Renal cortical epithelial cell (primary cell): ENCODE measurements around the gene PRRT2. TPM values are rescaled to one million over a fixed set of nuclear protein-coding genes. Genes with fewer than 3 reads are reported as not detected.
A peak's percentile ranks its signal among the peaks of the same experiment; 100 is the strongest.
"Not testable (repeated sequence)": the region's sequence is repeated elsewhere in the genome, so short reads cannot be mapped to it uniquely, and the experiment has no call there.

Source experiments
- DNase-seq: peaks from one replicate; pipeline ENCODE4 v3.0.0-alpha.2; 2011; ENCODE audit warnings: low read depth
- total RNA-seq: library from RNA; depleted of rRNA; stranded (reverse); fragments of >200 nt; gene quantifications from 2 replicates; pipeline ENCODE4 v1.2.3, GENCODE V29; 2014

Gene PRRT2
- total RNA-seq, 1 donor from 2014 or later: 0.25 TPM

GRCh38 chr16:29790949-29791844 is 20.8 kb upstream of the PRRT2 start:
- no peak for DNase-seq

GRCh38 chr16:29791845-29792807 is 19.9 kb upstream of the PRRT2 start:
- no peak for DNase-seq

GRCh38 chr16:29793153-29793552 is 18.8 kb upstream of the PRRT2 start:
- DNase-seq: not testable (repeated sequence)

GRCh38 chr16:29794231-29794710 is 17.7 kb upstream of the PRRT2 start:
- DNase-seq: no peak

GRCh38 chr16:29802416-29802935 is 9.5 kb upstream of the PRRT2 start:
- DNase-seq: no peak

- no peak for DNase-seq
Measured at GRCh38 chr16:29804020-29804419, 8.0 kb upstream of the PRRT2 start.

GRCh38 chr16:29804455-29805231 is 7.3 kb upstream of the PRRT2 start:
- DNase-seq: peak; percentile 54

GRCh38 chr16:29805232-29806098 is 6.5 kb upstream of the PRRT2 start:
- peak; percentile 84 for DNase-seq

GRCh38 chr16:29806099-29806579 is 5.9 kb upstream of the PRRT2 start, which contains the start of gene MAZ:
Gene MAZ, plus strand, starts transcription at chr16:29806529. Its CDS starts 173 bp downstream, at chr16:29806702.
- peak; percentile 77 for DNase-seq

GRCh38 chr16:29806641-29807425 is 5.2 kb upstream of the PRRT2 start:
- no peak for DNase-seq

- DNase-seq: peak; percentile 82
Measured at GRCh38 chr16:29807426-29808218, 4.4 kb upstream of the PRRT2 start.

- no peak for DNase-seq
Measured at GRCh38 chr16:29808219-29808900, 3.6 kb upstream of the PRRT2 start.

GRCh38 chr16:29809031-29809747 is 2.8 kb upstream of the PRRT2 start:
- DNase-seq: no peak

GRCh38 chr16:29809850-29810698 is 1.9 kb upstream of the PRRT2 start:
- no peak for DNase-seq

GRCh38 chr16:29810699-29811169 is 1.3 kb upstream of the PRRT2 start:
- DNase-seq: no peak
